ENCODE measurements around the gene DNMT3B. TPM values are rescaled to one million over a fixed set of nuclear protein-coding genes. Genes with fewer than 3 reads are reported as not detected.

Gene DNMT3B
- total and polyA plus RNA-seq, 4 experiments from 2014 or later, result 0.16 to 0.47 (median 0.38) TPM; not detected in 1

DNA sequence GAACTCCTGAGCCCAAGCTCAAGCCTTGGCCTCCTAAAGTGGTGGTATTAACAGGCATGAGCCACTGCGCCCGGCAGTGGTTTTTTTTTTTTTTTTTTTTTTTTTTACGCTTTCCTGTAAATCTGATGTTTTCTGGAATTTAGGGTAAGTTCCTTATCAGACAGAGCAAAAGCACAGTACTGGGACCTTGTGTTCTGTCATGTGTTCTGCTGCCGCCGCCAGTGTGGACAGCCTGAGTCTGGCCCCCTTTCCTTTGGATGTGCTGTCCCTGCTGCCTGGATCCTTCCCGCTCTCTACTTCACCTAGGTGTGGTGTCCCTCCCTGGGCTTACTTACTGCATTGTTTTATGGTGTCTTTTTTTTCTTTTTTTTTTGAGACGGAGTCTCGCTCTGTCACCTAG is 11.7 kb downstream of the DNMT3B start:
- H3K9me3 ChIP-seq (ENCODE audit: control insufficient read depth in 1 of 2, low read length in 2 of 2), result no peaks in the 10 kb centered on the region
- peaks cover 11 to 24% (median 13%) of the 10 kb centered on the region in 4 donors for H3K4me1 Mint-ChIP-seq

DNA sequence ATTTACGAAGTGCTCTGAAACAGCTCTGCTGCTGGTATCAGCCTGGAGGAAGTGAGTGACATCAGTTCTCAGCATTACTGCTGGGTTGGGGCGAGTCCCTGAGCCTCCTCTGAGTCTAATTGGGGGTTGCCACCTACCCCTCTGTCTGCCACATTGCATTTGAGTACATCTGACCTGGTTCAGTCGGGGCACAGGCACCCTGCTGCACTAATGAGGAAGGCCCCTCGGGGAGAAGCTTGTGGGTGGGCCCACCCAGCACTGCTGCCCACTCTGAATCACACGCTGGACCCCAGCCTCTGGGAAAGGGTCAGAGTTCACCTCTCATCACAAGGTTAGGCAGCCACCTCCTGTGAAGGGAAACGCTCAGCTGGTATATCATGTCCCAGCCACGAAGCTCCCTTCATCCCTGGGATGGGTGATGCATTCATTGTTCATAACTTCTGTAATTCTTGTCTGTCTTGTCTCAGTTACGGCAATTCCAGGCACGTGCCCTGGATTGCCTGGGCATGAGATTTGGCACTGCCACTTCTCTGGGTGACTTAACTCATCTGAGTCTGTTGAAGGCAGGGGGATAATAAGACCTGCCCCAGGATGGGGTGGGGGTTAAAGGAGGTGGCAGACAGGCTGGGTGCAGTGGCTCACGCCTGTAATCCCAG is 13.3 kb downstream of the DNMT3B start:
- Histone ChIP-seq H3K4me1 (ENCODE audit: insufficient read depth, low read length) (peaks cover 16% of the 10 kb centered on the region), H3K27me3 (ENCODE audit: insufficient read depth, low read length) (no peaks in the 10 kb centered on the region), H3K9me3 (ENCODE audit: control insufficient read depth in 1 of 2, low read length in 2 of 2) (no peaks in the 10 kb centered on the region), H3K4me3 (ENCODE audit: low read length in 2 of 2) (no peak overlapping the region), H3K36me3 (ENCODE audit: insufficient read depth, low read length) (no peaks in the 10 kb centered on the region), H3K27ac (ENCODE audit: low read depth, low read length) (no peak overlapping the region)
- POLR2A ChIA-PET (ENCODE audit: partially characterized antibody), result no interaction called here
- Mint-ChIP-seq H3K27me3 (no peaks in the 10 kb centered on the region), H3K9me3 (no peaks in the 10 kb centered on the region), H3K4me3 (no peak overlapping the region), H3K27ac (no peak overlapping the region), H3K36me3 (no peaks in the 10 kb centered on the region), H3K4me1 (peaks cover 11 to 24% (median 13%) of the 10 kb centered on the region in 4 donors)
- no peak for DNase-seq
- intact Hi-C loops (cut with micrococcal nuclease), result loop anchor here (5.0 kb wide), 1 partner anchor 33 kb away; the partner anchor contains the start of gene COMMD7
- CTCF ChIA-PET (ENCODE audit: partially characterized antibody), result interaction anchor here (0.5 to 9.0 kb wide), 6 partner anchors 11 to 659 kb away, joined by 3 to 422 read pairs (median 6); partner anchors contain the start of genes C20orf203 and DNMT3B

More for the DNA sequence above, 11.7 kb downstream of the DNMT3B start:
- no peak for DNase-seq
- intact Hi-C loops (cut with micrococcal nuclease), result no loop called here
- no peak overlapping the region for H3K4me3 ChIP-seq (ENCODE audit: low read length in 2 of 2)
- H3K27ac ChIP-seq (ENCODE audit: low read depth, low read length), result no peak overlapping the region
- POLR2A ChIA-PET (ENCODE audit: partially characterized antibody), result interaction anchor here (0.7 kb wide), 1 partner anchor 87 kb away, joined by 3 read pairs; no protein-coding TSS in a partner anchor
- no peaks in the 10 kb centered on the region for H3K9me3 Mint-ChIP-seq
- CTCF ChIA-PET (ENCODE audit: partially characterized antibody), result interaction anchor here (9.0 kb wide), 1 partner anchor 96 kb away, joined by 422 read pairs; the partner anchor contains the start of gene C20orf203
- no peaks in the 10 kb centered on the region for H3K27me3 Mint-ChIP-seq
- H3K4me3 Mint-ChIP-seq, result no peak overlapping the region
- peaks cover 16% of the 10 kb centered on the region for H3K4me1 ChIP-seq (ENCODE audit: insufficient read depth, low read length)
- no peaks in the 10 kb centered on the region for H3K27me3 ChIP-seq (ENCODE audit: insufficient read depth, low read length)
- H3K27ac Mint-ChIP-seq, result no peak overlapping the region
- H3K36me3 ChIP-seq (ENCODE audit: insufficient read depth, low read length), result no peaks in the 10 kb centered on the region
- no peaks in the 10 kb centered on the region for H3K36me3 Mint-ChIP-seq

DNA sequence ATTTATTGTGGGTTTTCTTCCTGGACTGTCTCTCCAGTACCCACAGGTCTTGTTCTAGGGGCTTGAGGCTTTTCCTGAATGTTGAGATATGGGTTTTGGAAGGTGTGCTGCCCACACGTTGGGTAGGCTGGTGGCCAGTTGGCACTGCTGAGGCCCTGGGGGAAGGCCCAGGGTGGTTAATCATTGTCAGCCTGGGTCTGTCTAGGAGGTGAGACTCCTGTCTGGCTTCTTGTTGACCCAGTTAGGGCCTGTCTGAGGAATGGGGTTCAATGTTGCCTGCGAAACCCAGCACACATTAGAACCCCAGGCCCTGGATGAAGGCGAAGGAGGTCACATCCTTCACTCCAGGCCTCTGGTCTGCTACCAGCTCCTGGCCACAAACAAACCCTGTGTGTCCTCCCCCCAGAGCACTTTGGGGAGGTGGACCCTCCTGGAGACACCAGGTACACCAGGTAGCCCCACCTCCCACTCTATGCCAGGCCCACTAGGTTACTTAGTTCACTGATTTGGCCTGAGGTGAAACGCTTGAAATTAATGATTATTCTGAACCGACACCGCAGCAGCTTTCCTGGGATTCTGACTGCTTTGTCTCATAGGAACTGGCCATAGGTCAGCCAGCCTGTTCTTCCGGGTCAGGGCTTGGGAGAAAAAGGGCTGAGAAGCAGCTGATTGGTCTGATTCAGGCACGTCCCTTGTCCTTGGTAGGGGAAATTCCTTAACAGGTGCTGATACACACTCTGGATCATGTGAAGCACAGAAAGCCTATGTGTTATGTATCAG is 15.2 kb downstream of the DNMT3B start:
- intact Hi-C loops (cut with micrococcal nuclease), result loop anchor here (5.0 kb wide), 1 partner anchor 35 kb away; the partner anchor contains the start of gene COMMD7
- no peak overlapping the region for H3K4me3 Mint-ChIP-seq
- DNase-seq, result no peak
- peaks cover 0 to 9% (median 4%) of the 10 kb centered on the region in 4 donors for H3K4me1 Mint-ChIP-seq
- no peak overlapping the region for H3K27ac Mint-ChIP-seq
- CTCF ChIA-PET (ENCODE audit: partially characterized antibody), result interaction anchor here (0.7 to 9.0 kb wide), 33 partner anchors 10 to 954 kb away, joined by 3 to 422 read pairs (median 5); partner anchors contain the start of genes C20orf203, COMMD7 and DNMT3B
- no peaks in the 10 kb centered on the region for H3K36me3 ChIP-seq (ENCODE audit: insufficient read depth, low read length)
- H3K9me3 Mint-ChIP-seq, result no peaks in the 10 kb centered on the region
- no peaks in the 10 kb centered on the region for H3K27me3 Mint-ChIP-seq
- H3K36me3 Mint-ChIP-seq, result no peaks in the 10 kb centered on the region
- no peak overlapping the region for H3K27ac ChIP-seq (ENCODE audit: low read depth, low read length)
- H3K4me1 ChIP-seq (ENCODE audit: insufficient read depth, low read length), result no peaks in the 10 kb centered on the region
- no peaks in the 10 kb centered on the region for H3K27me3 ChIP-seq (ENCODE audit: insufficient read depth, low read length)
- POLR2A ChIA-PET (ENCODE audit: partially characterized antibody), result interaction anchor here (0.5 to 1.1 kb wide), 2 partner anchors 39 to 98 kb away, joined by 3 to 4 read pairs; no protein-coding TSS in a partner anchor
- no peaks in the 10 kb centered on the region for H3K9me3 ChIP-seq (ENCODE audit: control insufficient read depth in 1 of 2, low read length in 2 of 2)
- no peak overlapping the region for H3K4me3 ChIP-seq (ENCODE audit: low read length in 2 of 2)

DNA sequence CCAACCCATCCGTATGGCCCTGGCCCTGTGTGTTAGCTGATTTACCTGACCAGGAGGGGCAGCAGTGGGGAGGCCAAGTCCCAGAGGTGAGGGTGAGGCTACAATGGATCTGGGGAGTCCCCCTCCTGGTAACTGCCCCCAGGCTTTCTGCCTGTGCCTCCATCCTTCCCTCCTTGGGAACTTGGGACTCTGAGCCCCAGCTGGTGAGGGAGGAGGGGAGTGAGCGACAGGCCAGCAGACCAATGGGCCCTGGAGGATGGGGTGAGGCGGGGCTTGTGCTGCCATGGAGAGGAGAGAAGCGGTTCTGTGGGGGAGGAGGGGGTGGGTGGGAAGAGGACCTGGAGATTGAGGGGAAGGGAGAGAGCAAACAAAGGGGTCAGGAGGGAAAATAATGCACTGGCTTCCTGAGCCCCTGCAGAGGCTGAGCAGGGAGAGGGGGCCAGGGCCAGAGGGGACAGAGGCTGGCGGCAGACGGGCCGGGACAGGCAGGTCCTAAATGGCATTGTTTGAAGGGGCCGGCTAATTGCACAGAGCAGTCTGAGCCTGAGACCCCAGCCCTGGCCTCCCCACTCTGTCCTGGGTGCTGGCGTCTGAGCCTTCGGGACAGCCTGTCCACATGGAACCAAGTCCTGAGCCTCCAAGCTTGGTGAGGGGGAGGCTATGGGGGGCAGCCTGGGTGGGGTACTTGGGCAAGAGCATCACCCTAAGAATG is 17.5 kb downstream of the DNMT3B start:
- H3K27me3 ChIP-seq (ENCODE audit: insufficient read depth, low read length), result no peaks in the 10 kb centered on the region
- POLR2A ChIA-PET (ENCODE audit: partially characterized antibody), result interaction anchor here (1.6 kb wide), 1 partner anchor 106 kb away, joined by 9 read pairs; the partner anchor contains the start of gene C20orf203
- no peak overlapping the region for H3K27ac ChIP-seq (ENCODE audit: low read depth, low read length)
- H3K36me3 ChIP-seq (ENCODE audit: insufficient read depth, low read length), result no peaks in the 10 kb centered on the region
- H3K27me3 Mint-ChIP-seq, result no peaks in the 10 kb centered on the region
- peaks cover 0 to 4% (median 3%) of the 10 kb centered on the region in 4 donors for H3K4me1 Mint-ChIP-seq
- no peaks in the 10 kb centered on the region for H3K9me3 Mint-ChIP-seq
- CTCF ChIA-PET (ENCODE audit: partially characterized antibody), result interaction anchor here (1.0 to 9.0 kb wide), 15 partner anchors 8 to 118 kb away, joined by 3 to 422 read pairs (median 12); partner anchors contain the start of genes C20orf203, COMMD7 and DNMT3B
- no peaks in the 10 kb centered on the region for H3K36me3 Mint-ChIP-seq
- DNase-seq, result no peak
- H3K27ac Mint-ChIP-seq, result no peak overlapping the region
- no peaks in the 10 kb centered on the region for H3K4me1 ChIP-seq (ENCODE audit: insufficient read depth, low read length)
- no peak overlapping the region for H3K4me3 ChIP-seq (ENCODE audit: low read length in 2 of 2)
- intact Hi-C loops (cut with micrococcal nuclease), result loop anchor here (2.0 to 5.0 kb wide), 2 partner anchors 37 to 957 kb away; partner anchors contain the start of gene COMMD7
- no peaks in the 10 kb centered on the region for H3K9me3 ChIP-seq (ENCODE audit: control insufficient read depth in 1 of 2, low read length in 2 of 2)
- H3K4me3 Mint-ChIP-seq, result no peak overlapping the region

DNA sequence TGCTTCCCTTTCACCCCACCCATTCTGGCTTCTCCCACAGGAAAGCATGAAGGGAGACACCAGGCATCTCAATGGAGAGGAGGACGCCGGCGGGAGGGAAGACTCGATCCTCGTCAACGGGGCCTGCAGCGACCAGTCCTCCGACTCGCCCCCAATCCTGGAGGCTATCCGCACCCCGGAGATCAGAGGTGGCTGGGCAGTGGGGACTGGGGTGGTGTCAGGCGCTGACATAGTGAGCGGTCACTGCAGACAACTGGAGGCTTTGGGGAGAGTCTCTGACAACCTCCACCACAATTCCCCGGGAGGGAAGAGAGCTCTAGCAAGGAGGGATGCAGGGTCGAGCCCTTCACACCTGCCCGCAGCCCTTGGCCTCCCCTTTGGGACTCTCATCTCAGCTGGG is 18.1 kb downstream of the DNMT3B start:
- Histone ChIP-seq H3K4me1 (ENCODE audit: insufficient read depth, low read length) (no peaks in the 10 kb centered on the region), H3K36me3 (ENCODE audit: insufficient read depth, low read length) (no peaks in the 10 kb centered on the region), H3K27ac (ENCODE audit: low read depth, low read length) (no peak overlapping the region), H3K4me3 (ENCODE audit: low read length in 2 of 2) (no peak overlapping the region), H3K9me3 (ENCODE audit: control insufficient read depth in 1 of 2, low read length in 2 of 2) (no peaks in the 10 kb centered on the region), H3K27me3 (ENCODE audit: insufficient read depth, low read length) (no peaks in the 10 kb centered on the region)
- intact Hi-C loops (cut with micrococcal nuclease), result no loop called here
- no peaks in the 10 kb centered on the region for H3K27me3 Mint-ChIP-seq
- no peak overlapping the region for H3K27ac Mint-ChIP-seq
- ChIA-PET POLR2A (ENCODE audit: partially characterized antibody) (no interaction called here), CTCF (ENCODE audit: partially characterized antibody) (interaction anchor here (0.9 to 9.0 kb wide), 4 partner anchors 10 to 103 kb away, joined by 3 to 422 read pairs (median 8); partner anchors contain the start of gene C20orf203)
- H3K36me3 Mint-ChIP-seq, result no peaks in the 10 kb centered on the region
- DNase-seq, result no peak
- peaks cover 0 to 4% (median 3%) of the 10 kb centered on the region in 4 donors for H3K4me1 Mint-ChIP-seq
- H3K9me3 Mint-ChIP-seq, result no peaks in the 10 kb centered on the region
- H3K4me3 Mint-ChIP-seq, result no peak overlapping the region

DNA sequence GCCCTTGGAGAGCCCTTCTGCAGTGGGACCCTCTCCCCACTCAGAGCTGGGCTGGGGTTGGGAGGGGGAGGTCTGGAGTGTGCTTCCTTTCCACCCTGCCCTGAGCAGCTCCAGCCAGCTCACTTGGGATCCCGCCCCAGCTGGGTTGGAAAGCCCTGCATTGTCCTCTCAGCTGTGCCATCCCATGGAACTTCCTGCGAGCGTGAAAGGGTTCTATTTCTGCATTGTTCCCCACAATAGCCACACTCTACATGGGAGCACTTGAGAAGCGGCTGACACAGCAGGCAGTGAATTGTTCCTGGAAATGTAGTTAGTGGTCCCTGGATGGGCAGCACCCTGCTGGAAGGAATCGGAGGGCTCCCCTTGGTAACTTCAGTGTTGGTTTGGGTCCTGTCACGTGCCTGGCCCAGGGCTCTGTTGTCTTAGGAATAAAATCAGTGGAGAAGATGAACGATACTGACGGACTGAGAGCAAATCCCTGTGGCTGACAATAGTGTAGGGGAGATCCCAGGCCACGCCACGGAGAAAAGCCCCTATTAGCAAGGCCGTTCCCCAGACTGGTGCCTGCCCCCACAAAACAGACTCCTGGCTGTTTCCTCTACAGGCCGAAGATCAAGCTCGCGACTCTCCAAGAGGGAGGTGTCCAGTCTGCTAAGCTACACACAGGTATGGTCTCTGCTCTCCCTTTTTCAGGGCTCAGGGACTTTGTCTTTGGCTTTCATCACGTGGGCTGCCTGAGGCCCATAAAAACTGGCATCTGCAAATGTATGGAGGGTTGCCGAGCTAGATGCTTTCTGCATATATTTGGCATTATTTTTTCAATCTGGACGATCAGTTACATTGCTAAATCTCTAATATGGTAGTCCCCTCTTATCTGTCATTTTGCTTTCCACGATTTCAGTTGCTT is 18.8 kb downstream of the DNMT3B start:
- peaks cover 0 to 4% (median 3%) of the 10 kb centered on the region in 4 donors for H3K4me1 Mint-ChIP-seq
- H3K4me1 ChIP-seq (ENCODE audit: insufficient read depth, low read length), result no peaks in the 10 kb centered on the region
- peak overlapping the region in 1 of 7 donors; percentile 22 for H3K27ac Mint-ChIP-seq
- H3K36me3 Mint-ChIP-seq, result no peaks in the 10 kb centered on the region
- no peaks in the 10 kb centered on the region for H3K36me3 ChIP-seq (ENCODE audit: insufficient read depth, low read length)
- no peak for DNase-seq
- CTCF ChIA-PET (ENCODE audit: partially characterized antibody), result interaction anchor here (0.5 to 9.0 kb wide), 5 partner anchors 9 to 281 kb away, joined by 3 to 422 read pairs (median 4); partner anchors contain the start of gene C20orf203
- H3K9me3 ChIP-seq (ENCODE audit: control insufficient read depth in 1 of 2, low read length in 2 of 2), result no peaks in the 10 kb centered on the region
- intact Hi-C loops (cut with micrococcal nuclease), result no loop called here
- H3K27me3 ChIP-seq (ENCODE audit: insufficient read depth, low read length), result no peaks in the 10 kb centered on the region
- no peaks in the 10 kb centered on the region for H3K9me3 Mint-ChIP-seq
- H3K4me3 ChIP-seq (ENCODE audit: low read length in 2 of 2), result no peak overlapping the region
- no peak overlapping the region for H3K27ac ChIP-seq (ENCODE audit: low read depth, low read length)
- POLR2A ChIA-PET (ENCODE audit: partially characterized antibody), result no interaction called here
- H3K27me3 Mint-ChIP-seq, result no peaks in the 10 kb centered on the region
- H3K4me3 Mint-ChIP-seq, result no peak overlapping the region

All from CD4-positive, alpha-beta memory T cell (primary cell).